T-helper 2 cell treated with Interferon-gamma antibody and Interleukin-4, amounts not matched to agents 100 ng/mL and 5 ng/mL, for 36 hours (primary cell): ENCODE measurements around the gene MEGF6. TPM values are rescaled to one million over a fixed set of nuclear protein-coding genes. Genes with fewer than 3 reads are reported as not detected.

Experiments used
- intact Hi-C: fragments of 100-400 bp; cut with micrococcal nuclease; formaldehyde crosslinking; loops from one replicate; pipeline ENCODE4 v1.15.1; 2023
- total RNA-seq: library from RNA; stranded (reverse); gene quantifications from 2 replicates; pipeline ENCODE4 v1.2.3, GENCODE V29; 2022

The MEGF6 gene
- total RNA-seq, 1 donor from 2014 or later, result 11.3 TPM

DNA sequence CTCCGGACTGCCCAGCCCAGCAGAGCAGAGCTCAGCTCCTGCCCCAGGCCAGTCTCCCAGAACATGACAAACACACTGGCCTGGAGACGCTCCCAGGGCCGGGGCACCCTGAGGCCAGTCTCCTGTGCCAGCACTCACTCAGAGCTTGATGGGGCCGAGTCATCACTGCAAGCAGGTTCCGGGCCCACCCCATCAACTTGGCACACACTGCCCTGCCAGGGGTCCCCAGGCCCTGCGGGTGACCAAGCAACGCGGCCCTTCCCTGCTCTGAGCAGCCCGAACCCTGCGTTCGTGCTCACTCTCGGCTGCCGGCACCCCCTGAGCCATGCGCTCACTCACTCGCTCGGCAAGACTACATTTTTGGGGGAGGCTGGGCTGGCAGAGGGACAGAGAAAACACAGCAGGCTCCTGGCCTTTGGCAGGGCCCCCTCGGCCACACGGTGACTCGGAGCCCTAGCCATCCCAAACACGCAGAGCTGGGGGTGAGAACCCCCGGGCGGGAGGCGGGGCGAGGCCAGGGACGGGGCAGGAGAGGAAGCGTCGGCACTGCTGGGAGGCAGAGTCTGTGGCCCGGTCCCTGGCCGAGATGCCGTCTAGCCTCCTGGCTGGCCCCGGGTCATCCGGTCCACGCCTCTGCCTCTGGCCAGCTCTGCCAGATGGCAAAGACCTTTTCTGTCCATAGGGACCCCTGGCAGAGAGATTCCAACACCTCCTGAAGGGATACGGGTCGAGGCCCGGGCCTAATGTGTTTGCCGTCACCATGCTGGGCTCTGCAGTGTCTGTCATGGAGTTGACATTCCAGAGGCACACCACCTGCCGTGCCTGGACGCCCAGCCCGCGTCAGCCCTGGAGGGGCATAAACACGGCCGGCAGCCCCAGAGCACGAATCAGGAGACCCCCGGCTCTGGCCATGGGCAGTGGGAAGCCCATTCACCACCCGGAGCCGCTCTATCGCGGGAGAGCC is 68.0 kb downstream of the MEGF6 start:
- intact Hi-C loops, result no loop called here

DNA sequence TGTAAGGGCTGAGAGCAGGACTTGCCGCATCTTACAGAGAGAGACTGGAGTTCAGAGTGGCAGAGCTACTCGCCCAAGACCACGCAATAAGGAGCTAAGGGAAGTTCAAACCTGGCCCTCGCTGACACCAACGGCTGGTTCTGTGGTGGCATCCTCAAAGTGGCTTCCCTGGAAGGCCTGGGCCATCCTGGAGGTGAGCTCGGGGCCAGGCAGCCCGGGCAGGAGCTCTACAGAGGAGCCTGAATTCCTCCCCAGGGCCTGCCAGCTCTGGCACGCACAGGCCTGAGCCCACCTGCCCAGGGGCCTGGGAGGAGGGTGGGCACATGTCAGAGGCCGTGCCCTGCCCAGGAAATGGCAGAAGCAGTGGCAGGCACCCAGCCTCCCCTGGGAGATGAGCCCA is 68.6 kb downstream of the MEGF6 start:
- intact Hi-C loops, result no loop called here

- intact Hi-C loops, result no loop called here
Observed at GRCh38 chr1:3541936-3542335, 69.4 kb downstream of the MEGF6 start.

DNA sequence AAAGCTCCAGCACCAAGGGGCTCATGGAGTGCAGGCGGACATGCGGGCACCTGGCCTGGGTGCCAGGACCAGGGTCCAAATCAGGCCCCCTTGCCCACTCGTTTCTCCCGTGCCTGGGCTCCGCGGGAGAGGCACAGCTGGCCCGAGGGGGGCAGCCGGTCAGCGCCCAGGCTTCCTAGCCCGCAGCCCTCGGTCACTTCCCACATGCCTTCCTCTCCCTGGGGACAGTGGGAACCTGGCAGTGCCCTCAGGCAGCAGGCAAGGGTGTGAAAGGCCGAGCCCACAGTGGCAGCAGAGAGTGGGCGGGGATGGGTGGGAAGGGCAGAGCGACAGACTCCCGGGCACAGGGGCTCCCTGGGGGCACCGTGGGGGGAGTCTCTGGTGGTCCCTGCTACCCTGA is 69.8 kb downstream of the MEGF6 start:
- intact Hi-C loops, result no loop called here

GRCh38 chr1:3540876-3541275 is 70.4 kb downstream of the MEGF6 start:
- intact Hi-C loops, result no loop called here

- intact Hi-C loops, result no loop called here
Observed at GRCh38 chr1:3539707-3540425, 71.4 kb downstream of the MEGF6 start.

GRCh38 chr1:3537359-3537758 is 73.9 kb downstream of the MEGF6 start:
- intact Hi-C loops, result no loop called here

DNA sequence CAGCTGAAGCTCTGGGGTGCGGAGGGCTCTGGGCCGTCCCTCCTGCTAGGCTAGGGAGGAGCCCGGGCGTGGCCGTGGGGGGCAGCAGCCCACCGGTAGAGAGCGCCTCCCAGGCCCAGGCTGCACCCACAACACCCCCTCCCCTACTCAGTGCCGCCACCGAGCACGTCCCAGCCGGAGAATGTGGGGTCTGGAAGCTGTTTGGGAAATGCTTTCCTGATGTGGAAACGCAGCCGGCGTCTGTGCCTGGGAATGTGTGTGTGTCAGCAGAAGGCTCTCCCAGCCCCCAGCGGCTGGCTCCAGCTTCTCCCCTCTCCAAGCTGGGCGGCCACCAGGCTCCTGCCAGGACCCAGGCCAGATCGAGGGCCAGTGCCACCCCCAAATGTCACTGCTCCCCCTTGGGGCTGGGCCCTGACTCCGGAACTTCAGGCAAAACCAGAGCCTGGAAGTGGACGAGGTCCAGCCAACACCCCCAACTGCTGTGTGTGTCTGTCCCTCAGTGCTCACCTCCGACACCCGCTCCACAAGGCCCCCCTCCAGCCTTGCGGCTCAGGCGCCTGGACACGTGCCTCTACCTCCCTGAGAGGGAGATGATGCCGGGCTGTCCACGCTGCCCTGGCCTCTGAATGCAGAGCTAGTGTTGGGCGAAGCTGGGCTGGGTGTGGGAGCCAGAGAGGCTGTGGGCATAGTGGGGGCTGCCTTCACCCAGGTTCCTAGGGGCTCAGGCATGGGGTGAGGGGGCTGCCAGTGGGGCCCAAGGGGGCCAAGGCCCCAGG is 74.7 kb downstream of the MEGF6 start:
- intact Hi-C loops, result no loop called here

DNA sequence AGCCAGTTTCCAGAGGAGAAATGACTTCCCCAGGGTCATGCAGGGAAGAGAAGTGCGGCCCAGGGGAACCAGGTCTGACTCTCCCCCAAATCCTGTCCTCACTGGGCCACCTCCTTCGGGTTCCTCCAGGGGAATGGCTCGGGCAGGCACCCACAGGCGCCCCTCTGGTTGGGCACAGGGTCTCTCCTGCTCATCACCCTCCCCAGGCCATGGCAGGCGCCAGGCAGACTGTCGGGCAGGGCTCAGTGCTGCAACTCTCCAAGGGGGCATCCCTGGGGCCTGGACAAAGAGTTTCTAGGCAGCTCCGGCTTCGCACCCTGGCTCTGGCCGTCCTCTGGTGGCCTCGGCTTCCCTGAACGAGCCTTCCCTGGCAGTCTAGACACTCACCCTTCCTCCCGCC is 75.6 kb downstream of the MEGF6 start:
- intact Hi-C loops, result no loop called here

GRCh38 chr1:3534803-3535637 is 76.3 kb downstream of the MEGF6 start:
- intact Hi-C loops, result no loop called here

GRCh38 chr1:3533067-3534048 is 78.0 kb downstream of the MEGF6 start:
- intact Hi-C loops, result no loop called here

GRCh38 chr1:3531928-3532327 is 79.4 kb downstream of the MEGF6 start:
- intact Hi-C loops, result loop anchor here (1.0 to 2.0 kb wide), 2 partner anchors 41 to 118 kb away; partner anchors contain the start of gene WRAP73

DNA sequence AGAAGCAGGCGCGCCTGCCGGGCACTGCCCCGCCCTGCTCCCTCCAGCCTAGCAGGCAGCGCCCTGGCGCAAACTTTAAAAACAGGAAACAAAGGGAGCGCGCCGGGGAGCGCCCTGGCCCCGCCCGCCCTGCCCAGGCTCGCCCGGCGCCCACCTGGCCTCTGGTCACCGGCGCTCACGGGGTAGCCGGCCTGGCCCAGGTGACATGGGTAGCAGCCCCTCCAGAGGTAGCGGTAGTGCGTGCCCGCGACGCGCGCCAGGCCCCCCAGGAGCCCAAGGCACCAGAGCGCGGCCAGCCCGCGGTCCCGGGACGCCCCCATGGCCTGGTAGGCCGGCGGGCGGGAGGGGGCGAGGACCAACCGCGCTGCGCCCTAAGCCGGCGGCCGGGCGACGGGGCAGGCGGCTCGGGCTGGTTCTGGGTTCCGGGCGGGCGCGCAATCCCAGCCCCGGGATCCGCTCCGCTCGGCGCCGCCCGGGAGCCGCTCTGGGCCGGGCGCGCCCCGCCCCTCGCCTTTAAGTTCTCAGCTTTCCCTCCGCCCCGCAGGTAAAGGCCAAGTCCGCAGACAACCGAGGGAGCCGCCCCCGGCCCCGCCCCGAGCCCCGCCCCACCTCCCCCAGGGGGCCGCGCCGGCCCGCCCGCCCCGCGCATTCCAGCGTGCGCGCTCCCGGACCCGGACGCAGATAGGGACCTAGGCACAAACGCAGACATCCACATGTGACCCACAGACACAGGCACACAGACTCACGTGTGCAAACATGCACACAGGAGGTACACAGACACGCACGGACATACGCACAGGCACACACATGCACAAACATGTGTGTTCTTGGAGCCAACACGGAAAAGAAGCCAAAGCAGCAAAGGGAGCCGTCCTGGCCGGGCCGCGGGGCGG is 80.1 kb downstream of the MEGF6 start:
- intact Hi-C loops, result loop anchor here (1.0 to 2.0 kb wide), 2 partner anchors 40 to 119 kb away; partner anchors contain the start of gene WRAP73

DNA sequence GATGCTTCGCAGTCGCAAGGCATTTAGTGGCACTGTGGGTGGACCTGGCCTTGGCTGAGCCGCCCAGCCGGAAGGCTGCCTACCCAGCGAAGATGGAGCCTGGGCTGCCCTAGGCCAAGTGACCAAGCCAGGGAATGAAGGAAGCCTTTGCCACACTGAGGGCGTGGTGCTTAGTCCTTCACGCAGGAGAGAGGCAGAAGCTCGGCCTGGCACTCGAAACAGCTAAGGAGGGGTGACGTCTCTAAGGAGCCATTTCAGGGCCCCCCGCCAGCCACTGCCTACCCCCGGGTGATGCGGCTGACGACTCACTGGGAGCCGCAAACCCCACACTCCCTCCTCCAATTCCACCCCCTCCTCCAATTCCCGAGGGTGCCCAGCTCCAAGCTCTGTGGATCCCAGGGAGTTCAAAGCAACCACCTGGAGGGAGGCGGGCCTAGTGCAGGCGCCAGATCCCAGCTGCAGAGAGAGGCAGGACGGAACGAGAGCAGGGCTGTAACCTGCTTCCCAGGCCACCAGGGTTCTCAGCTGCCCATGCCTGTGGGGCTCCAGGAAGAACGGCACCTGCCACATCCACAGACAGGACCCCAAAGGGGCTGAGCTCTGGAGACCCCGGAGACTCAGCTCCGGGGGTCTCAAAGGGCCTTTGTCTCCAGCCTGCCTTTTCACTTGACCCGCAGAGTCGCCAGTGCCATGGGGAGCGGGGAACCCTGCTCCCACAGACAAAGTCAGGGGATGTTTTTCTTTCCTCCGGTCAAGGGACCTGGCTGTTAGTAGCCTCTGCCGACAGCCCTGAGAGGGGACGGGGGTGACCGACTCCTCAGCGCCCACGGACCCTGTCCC is 81.0 kb downstream of the MEGF6 start:
- intact Hi-C loops, result loop anchor here (2.0 kb wide), 1 partner anchor 40 kb away; no protein-coding TSS in a partner anchor

DNA sequence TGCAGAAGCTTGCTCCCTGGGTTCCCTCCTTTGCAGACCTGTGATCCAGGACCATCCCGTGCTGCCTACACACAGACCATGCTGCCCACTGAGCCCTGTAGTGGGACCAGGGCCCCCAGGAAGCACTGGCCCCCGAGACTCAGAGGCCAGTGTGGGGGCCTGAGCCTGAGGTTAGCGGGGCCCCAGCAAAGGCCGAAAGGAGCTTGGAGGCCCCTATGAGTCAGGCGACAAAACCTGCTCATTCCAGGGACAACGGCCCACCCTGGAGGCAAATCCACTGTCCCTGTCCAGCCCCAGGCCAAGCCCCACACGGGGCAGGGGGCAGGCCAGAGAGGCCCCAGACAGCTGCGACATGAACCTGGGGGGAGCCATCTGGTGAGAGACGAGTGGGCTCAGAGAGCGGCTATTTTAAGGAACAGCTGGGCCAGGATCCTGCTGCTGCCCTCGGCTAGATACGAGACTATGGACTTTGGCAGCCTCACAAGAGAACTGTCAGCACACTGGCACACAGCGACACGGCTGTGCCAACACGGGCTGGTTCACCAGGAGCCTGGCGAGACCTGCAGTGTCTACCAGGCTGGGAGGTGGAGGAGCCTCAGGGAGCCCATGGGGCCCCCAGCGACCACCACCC is 82.1 kb downstream of the MEGF6 start:
- intact Hi-C loops, result no loop called here

- intact Hi-C loops, result no loop called here
Observed at GRCh38 chr1:3527774-3528173, 83.5 kb downstream of the MEGF6 start.
